WTC11 (cell line): ENCODE results near the gene TMEM89. TPM values are rescaled to one million over a fixed set of nuclear protein-coding genes. Genes with fewer than 3 reads are reported as not detected.

Experiments
- ATAC-seq: fragments of 200-7000 bp; cut with Tn5 transposase; 2 replicates; pipeline ENCODE4 v1.10.0; 2021; ENCODE audit warnings: mild to moderate bottlenecking, moderate library complexity
- CTCF ChIA-PET: fragments of 300-600 bp; sonication (Branson Sonifier 250); formaldehyde crosslinking; loops from one replicate; lab custom pipeline; 2021; ENCODE audit warnings: antibody characterized with exemption; lab: Charles Lee
- POLR2A ChIA-PET: fragments of 350-600 bp; sonication (Branson Sonifier 250); formaldehyde crosslinking; loops from one replicate; lab custom pipeline; 2021; ENCODE audit warnings: antibody characterized with exemption; lab: Charles Lee
- DNase-seq: peaks from one replicate; pipeline ENCODE4 v3.0.0; 2021; ENCODE audit warnings: low spot score
- H3K27ac Mint-ChIP-seq: 2 replicates; pipeline ENCODE4 v1.8.0; 2021; ENCODE audit warnings: mixed read lengths
- H3K27me3 Mint-ChIP-seq: 2 replicates; pipeline ENCODE4 v1.8.0; 2021; ENCODE audit warnings: low read depth, mild to moderate bottlenecking, moderate library complexity, mixed read lengths
- H3K36me3 Mint-ChIP-seq: 2 replicates; pipeline ENCODE4 v1.8.0; 2021; ENCODE audit warnings: mixed read lengths
- H3K4me1 Mint-ChIP-seq: 2 replicates; pipeline ENCODE4 v1.8.0; 2022; ENCODE audit warnings: mixed read lengths
- H3K4me3 Mint-ChIP-seq: 2 replicates; pipeline ENCODE4 v1.8.0; 2021; ENCODE audit warnings: mild to moderate bottlenecking, moderate library complexity, mixed read lengths
- H3K9me3 Mint-ChIP-seq: 2 replicates; pipeline ENCODE4 v1.8.0; 2021; ENCODE audit warnings: mixed read lengths
- ARID4B ChIP-seq: sonication (generic); formaldehyde crosslinking; IDR thresholded peaks from 2 replicates; pipeline ENCODE4 v1.8.0; 2023; ENCODE audit warnings: missing genetic modification reagents, mild to moderate bottlenecking, borderline replicate concordance
- ATF2 ChIP-seq: sonication (generic); formaldehyde crosslinking; IDR thresholded peaks from 2 replicates; pipeline ENCODE4 v1.8.1; 2022; ENCODE audit warnings: low read depth, missing genetic modification reagents, borderline replicate concordance
- ATF6 ChIP-seq: sonication (generic); formaldehyde crosslinking; IDR thresholded peaks from 2 replicates; pipeline ENCODE4 v1.8.1; 2023; ENCODE audit warnings: mild to moderate bottlenecking, missing genetic modification reagents
- CBFB ChIP-seq: sonication (generic); formaldehyde crosslinking; IDR thresholded peaks from 2 replicates; pipeline ENCODE4 v1.8.1; 2022; ENCODE audit warnings: mild to moderate bottlenecking, low read depth, missing genetic modification reagents
- CREM ChIP-seq: sonication (generic); formaldehyde crosslinking; IDR thresholded peaks from 2 replicates; pipeline ENCODE4 v1.8.1; 2022; ENCODE audit warnings: mild to moderate bottlenecking, missing genetic modification reagents, moderate library complexity
- EMX1 ChIP-seq: fragments of 250-450 bp; sonication (Bioruptor Pico); IDR thresholded peaks from 2 replicates; pipeline ENCODE4 v1.8.0; 2021; ENCODE audit warnings: mild to moderate bottlenecking
- NR1H2 ChIP-seq: sonication (generic); formaldehyde crosslinking; IDR thresholded peaks from 2 replicates; pipeline ENCODE4 v1.9.0; 2021; ENCODE audit warnings: mild to moderate bottlenecking, moderate library complexity, missing genetic modification reagents
- SOX15 ChIP-seq: fragments of 250-450 bp; sonication (Bioruptor Pico); IDR thresholded peaks from 2 replicates; pipeline ENCODE4 v1.9.0; 2021; ENCODE audit warnings: mild to moderate bottlenecking
- TEAD1 ChIP-seq: sonication (generic); formaldehyde crosslinking; IDR thresholded peaks from 2 replicates; pipeline ENCODE4 v1.8.0; 2022; ENCODE audit warnings: mild to moderate bottlenecking, missing genetic modification reagents
- ZNF423 ChIP-seq: fragments of 250-450 bp; sonication (Bioruptor Pico); IDR thresholded peaks from 2 replicates; pipeline ENCODE4 v2.1.2; 2022; ENCODE audit warnings: mild to moderate bottlenecking, moderate library complexity
- ZNF532 ChIP-seq: fragments of 250-450 bp; sonication (Bioruptor Pico); IDR thresholded peaks from 2 replicates; pipeline ENCODE4 v1.9.0; 2021; ENCODE audit warnings: mild to moderate bottlenecking, borderline replicate concordance
- ZSCAN18 ChIP-seq: fragments of 250-450 bp; sonication (Bioruptor Pico); IDR thresholded peaks from 2 replicates; pipeline ENCODE4 v2.1.2; 2022; ENCODE audit warnings: mild to moderate bottlenecking, moderate library complexity
- total RNA-seq: library from RNA; stranded (reverse); gene quantifications from 3 replicates; pipeline ENCODE4 v1.2.3, GENCODE V29; 2021
- TF ChIP-seq, protein P1 (sequence below): sonication (generic); formaldehyde crosslinking; conservative IDR thresholded peaks from 2 replicates; pipeline ENCODE4 v1.8.1; 2022; ENCODE audit warnings: mild to moderate bottlenecking, missing genetic modification reagents
- TF ChIP-seq, protein P2 (sequence below): sonication (generic); formaldehyde crosslinking; IDR thresholded peaks from 2 replicates; pipeline ENCODE4 v1.8.0; 2022; ENCODE audit warnings: mild to moderate bottlenecking, missing genetic modification reagents

Gene TMEM89
- total RNA-seq, 1 experiment from 2014 or later, result 0.66 TPM

DNA sequence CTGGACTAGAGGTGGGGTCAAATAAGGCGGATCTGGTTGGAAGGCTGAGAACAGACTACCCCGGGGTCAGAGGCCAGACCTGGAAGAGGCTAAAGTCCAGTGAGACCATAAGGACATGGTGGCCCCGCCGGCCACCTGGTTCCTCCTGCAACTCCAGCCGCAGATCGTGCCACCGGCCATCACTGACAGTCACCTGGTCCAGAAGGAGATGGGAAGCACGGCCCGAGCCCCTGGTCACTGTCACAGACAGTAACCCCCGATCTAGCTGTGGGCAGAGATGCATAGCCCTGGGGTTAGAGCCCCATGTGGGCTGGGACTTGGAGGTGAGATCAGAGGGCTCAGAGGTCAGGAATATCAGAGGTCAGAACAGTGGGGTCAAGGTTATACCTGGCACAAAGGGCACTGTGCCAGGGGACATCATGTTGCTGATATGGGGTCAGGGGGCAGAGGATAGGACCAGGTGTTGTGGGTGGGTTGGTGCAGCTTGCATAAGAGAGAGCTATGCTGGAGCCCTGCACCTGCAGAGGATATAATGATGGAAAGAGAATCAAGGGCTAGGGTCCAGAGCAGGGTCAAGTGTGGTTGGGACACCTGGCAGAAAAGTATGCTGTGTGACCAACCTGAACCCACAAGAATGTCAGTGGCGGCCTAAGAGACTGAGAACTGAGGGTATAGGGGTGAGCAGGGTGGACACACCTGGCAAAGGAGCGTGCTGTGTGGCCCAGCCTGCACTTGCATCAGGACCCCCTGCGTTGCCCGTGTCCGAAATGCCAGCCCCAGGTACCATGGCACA, 31.6 kb upstream of the TMEM89 start:
- no peak overlapping the region for H3K27ac Mint-ChIP-seq
- TF ChIP-seq ZSCAN18 (CRISPR knock-in tag) (no peak), EMX1 (CRISPR knock-in tag) (no peak), SOX15 (CRISPR knock-in tag) (no peak), CBFB (CRISPR knock-in tag) (no peak), ATF6 (no peak), ATF2 (CRISPR knock-in tag) (no peak), NR1H2 (CRISPR knock-in tag) (no peak), ZNF423 (CRISPR knock-in tag) (no peak), ARID4B (no peak), TEAD1 (CRISPR knock-in tag) (no peak), CREM (CRISPR knock-in tag) (no peak), ZNF532 (CRISPR knock-in tag) (no peak)
- TF ChIP-seq, protein P1, sequence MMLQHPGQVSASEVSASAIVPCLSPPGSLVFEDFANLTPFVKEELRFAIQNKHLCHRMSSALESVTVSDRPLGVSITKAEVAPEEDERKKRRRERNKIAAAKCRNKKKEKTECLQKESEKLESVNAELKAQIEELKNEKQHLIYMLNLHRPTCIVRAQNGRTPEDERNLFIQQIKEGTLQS (CRISPR knock-in tag), result no peak
- TF ChIP-seq, protein P2, sequence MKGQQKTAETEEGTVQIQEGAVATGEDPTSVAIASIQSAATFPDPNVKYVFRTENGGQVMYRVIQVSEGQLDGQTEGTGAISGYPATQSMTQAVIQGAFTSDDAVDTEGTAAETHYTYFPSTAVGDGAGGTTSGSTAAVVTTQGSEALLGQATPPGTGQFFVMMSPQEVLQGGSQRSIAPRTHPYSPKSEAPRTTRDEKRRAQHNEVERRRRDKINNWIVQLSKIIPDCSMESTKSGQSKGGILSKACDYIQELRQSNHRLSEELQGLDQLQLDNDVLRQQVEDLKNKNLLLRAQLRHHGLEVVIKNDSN (CRISPR knock-in tag), result no peak
- no peaks in the 10 kb centered on the region for H3K9me3 Mint-ChIP-seq
- DNase-seq (no peak), ATAC-seq (no peak)
- H3K4me3 Mint-ChIP-seq, result no peak overlapping the region
- POLR2A ChIA-PET, result no interaction called here
- CTCF ChIA-PET, result interaction anchor here (1.0 kb wide), 1 partner anchor 217 kb away, joined by 3 read pairs; no protein-coding TSS in a partner anchor
- H3K4me1 Mint-ChIP-seq, result peaks cover 13% of the 10 kb centered on the region
- peaks cover 21% of the 10 kb centered on the region for H3K36me3 Mint-ChIP-seq
- peaks cover 4% of the 10 kb centered on the region; the same call in 1 of the 2 replicates for H3K27me3 Mint-ChIP-seq
